H54 (cell line): ENCODE measurements around the gene HSD17B14.
"Not testable (repeated sequence)": the region's sequence is repeated elsewhere in the genome, so short reads cannot be mapped to it uniquely, and the experiment has no call there.

Experiments used
- DNase-seq: peaks from one replicate; pipeline ENCODE4 v3.0.0; 2011; ENCODE audit warnings: low spot score, mixed read lengths; ENCODE audit not compliant: insufficient read length
- FAIRE-seq: peaks from 3 replicates; lab custom pipeline; 2011; peaks lifted over from hg19 to GRCh38; lab: Jason Lieb, UNC
- POLR2A ChIP-seq: IDR thresholded peaks from 2 replicates; pipeline ENCODE4 v1.6.1; 2011; ENCODE audit warnings: low read depth, mild to moderate bottlenecking, low read length

HSD17B14 gene

DNA sequence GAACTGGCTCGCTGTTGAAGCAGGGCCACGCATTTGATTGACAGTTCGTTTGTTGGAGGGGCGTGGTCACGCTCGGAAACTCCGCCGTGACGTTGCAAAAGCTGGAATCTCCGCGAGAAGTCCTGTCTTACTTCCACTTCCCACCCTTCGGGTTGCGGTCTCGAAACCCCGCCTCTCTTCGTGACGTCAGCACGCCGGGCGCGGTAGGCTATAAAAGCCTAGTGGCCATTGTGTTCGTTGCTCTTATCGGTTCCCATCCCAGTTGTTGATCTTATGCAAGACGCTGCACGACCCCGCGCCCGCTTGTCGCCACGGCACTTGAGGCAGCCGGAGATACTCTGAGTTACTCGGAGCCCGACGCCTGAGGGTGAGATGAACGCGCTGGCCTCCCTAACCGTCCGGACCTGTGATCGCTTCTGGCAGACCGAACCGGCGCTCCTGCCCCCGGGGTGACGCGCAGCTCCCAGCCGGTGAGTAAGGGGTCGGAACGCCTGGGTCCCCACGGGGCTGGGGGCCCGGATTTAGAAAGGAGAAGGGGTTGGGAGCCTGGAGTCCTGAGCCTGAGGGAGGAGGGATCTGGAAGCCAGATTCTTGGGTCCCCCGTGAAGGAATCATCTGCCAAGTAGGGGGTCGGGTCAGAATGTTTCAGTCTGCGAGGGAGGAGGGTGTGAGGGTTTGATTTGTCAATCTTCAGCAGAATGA is 36.0 kb upstream of the HSD17B14 start, which contains the start of gene PPP1R15A:
Gene PPP1R15A, plus strand, starts transcription at position 240 of the 702 bp plus-strand sequence. CDS start 813 bp downstream, outside the sequence.
- DNase-seq (peak; percentile 76), FAIRE-seq (peak; percentile 74)
- peak; percentile 97 for TF ChIP-seq POLR2A

DNA sequence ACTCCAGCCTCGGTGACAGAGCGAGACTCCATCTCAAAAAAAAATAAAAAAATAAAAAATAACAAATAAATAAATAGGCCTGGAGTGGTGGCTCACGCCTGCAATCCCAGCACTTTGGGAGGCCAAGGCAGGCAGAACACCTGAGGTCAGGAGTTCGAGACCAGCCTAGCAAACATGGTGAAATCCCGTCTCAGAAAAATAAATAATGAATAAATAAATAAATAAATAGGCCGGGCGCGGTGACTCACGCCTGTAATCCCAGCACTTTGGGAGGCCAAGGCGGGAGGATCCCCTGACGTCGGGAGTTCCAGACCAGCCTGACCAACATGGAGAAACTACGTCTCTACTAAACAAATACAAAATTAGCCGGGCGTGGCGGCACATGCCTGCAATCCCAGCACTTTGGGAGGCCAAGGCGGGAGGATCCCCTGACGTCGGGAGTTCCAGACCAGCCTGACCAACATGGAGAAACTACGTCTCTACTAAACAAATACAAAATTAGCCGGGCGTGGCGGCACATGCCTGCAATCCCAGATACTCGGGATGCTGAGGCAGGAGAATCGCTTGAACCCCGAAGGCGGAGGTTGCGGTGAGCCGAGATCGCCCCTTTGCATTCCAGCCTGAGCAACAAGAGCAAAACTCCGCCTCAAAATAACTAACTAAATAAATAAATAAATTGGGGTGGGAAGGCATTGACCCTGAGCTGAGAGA is 35.3 kb upstream of the HSD17B14 start:
- DNase-seq, FAIRE-seq: not testable (repeated sequence)

DNA sequence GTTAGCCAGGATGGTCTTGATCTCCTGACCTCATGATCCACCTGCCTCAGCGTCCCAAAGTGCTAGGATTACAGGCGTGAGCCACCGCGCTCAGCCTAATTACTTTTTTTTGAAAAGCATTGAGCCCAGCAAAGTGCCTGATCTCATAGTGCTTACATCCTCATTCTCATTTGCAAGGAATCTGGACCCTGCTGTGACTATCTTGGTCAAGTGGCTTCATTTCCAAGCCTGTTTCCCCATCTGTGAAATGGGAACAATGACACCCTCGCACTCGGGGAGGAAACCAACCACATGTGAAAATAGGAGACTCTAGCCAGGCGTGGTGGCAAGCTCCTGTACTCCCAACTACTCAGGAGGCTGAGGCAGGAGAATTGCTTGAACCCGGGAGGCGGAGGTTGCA is 33.8 kb upstream of the HSD17B14 start:
- DNase-seq, result no peak
- FAIRE-seq, result no peak
- no peak for TF ChIP-seq POLR2A

DNA sequence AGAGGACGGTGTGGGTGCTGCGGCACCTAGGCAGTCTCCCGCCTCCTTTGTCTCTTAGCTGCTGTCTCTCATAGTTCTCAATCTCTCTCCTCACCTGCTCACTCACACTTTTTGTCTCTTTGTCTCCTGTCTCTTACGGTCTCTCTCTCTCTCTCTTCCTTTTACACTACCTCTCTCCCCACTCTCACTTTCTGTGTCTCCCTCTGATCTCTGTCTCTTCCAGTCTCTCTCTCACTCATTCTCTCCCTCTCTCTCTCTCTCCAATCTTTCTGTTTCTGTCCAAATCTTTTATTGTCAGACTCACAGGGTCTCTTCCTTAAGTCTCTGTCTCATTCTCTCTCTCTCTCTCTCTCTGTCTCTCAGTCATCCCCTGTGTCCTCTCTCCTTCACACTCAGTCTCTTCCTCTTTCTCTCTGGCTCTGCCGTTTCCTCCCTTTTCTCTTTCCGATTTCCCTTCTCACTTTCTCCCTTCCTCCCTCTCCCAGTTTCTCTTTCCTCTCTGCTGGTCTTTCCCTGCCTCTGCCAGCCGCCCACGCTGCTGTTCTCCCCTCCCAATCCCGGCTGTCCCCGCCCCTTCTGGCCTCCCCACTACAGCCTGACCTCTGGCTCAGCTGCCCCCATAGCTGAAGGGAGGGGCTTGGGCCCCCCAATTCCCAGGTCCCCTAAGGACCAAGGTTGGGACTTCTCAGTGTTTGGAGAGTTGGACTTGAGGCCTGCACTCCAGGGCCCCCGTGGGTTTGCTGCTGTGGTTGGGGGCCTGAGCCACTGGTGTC is 32.0 kb upstream of the HSD17B14 start, which contains the start of gene PLEKHA4:
Gene PLEKHA4, minus strand, starts transcription at position 504 of the 773 bp plus-strand sequence. CDS start 997 bp downstream, outside the sequence.
- DNase-seq (no peak), FAIRE-seq (no peak)
- no peak for TF ChIP-seq POLR2A

DNA sequence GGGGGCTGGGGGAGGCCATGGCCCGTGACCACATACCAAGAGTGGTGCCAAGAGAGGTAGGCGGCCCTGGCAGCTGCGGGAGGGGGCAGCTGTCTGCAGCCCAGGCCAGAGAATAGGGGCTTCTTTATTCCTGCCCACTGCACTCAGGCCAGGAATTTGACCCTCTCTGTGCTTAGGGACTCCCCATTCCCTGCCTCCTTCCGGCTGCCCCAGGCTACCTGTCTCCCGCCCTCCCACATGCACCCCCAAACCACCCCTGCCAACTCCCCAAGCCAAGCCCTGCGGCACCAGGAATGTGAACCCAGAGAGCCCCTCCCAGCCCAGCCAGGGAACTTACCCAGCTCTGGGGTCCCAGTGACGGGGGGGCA is 31.4 kb upstream of the HSD17B14 start:
- DNase-seq, result no peak
- TF ChIP-seq POLR2A, result no peak
- FAIRE-seq, result no peak

DNA sequence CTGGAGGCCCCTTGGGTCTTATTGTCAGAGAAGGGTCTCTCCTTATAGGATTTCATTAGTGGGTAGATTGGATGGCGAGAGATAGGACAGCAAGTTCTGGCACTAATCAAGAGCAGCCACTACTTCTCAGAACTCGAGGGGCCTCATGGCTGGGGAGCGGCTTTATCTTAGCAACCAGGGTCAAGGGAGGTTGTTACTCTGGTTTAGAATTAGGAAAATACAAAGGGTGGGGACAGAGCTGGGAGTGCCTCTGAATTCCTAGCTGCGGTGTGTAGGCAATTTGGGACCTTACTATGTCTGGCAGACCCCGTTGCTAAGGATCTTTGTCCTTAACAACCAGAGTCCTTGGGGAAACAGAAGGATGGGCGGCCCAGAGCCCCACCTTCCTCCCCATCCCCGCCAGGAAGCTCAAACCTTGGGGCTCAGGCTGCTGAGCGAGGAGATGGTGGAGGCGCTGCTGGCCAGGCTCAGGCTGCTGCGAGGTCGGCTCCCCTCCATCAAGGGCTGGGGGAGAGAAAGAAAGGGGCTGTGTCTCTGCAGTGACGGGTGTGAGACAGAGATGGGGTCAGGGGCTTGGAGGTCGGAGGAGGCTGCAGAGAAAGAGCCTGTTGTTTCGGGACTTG is 30.9 kb upstream of the HSD17B14 start:
- DNase-seq (no peak), FAIRE-seq (no peak)
- TF ChIP-seq POLR2A, result no peak

DNA sequence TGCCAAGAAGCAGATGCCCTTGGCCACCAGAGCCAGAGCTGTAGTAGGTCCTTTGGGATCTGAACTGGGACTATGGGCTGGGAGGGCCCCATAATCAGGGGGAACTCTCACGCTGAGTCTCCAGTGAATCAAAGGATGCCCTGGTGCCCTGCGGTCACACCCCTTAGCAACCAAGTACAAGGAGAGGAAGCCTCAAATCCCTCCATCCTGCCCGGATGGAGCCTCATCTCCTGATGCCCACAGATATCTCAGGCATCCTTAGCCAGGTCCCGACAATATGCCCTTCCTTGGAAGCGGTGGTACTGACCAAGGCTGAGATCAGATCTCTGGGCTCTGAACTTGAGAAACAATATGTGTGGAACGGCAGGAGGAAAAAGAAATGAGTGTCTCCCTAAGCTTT is 30.4 kb upstream of the HSD17B14 start:
- TF ChIP-seq POLR2A, result no peak
- no peak for FAIRE-seq
- no peak for DNase-seq

DNA sequence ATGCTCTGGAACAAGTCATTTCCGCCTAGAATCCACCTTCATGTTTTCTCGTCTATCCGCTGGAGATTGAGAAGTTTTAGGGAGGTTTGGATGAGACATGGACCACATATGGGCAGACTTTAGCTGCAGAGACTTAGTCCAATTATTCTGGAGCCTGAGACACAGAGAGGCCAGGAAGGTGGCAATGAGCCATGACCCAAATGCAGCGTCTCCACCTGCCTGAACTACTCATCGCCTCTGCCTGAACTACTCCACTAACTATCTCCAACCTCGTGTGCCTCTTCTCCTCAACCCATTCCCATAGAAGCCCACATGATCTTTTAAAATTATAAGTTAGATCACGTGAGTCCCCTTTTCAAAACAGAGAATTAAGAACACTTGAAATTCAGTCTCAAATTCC is 26.5 kb upstream of the HSD17B14 start:
- DNase-seq (no peak), FAIRE-seq (no peak)
- no peak for TF ChIP-seq POLR2A

DNA sequence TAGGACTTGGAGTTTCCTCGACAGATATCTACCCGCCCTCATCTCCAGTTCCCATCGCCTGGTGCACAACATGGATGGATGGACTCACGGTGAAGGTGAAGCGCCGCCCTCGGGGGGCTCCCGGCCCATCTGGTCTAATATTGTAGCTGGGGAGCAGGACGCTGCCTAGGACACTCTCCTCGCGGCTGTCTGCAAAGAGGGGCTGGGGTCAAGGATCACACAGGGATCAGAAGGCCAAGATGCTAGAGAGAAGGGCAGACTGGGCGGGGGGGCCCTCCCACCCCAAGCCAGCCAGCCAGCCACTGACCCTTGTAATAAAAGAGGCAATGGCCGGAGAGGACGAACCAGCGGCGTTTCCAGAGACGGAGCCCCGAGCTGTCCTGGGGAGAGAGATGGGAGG is 25.0 kb upstream of the HSD17B14 start:
- no peak for FAIRE-seq
- no peak for TF ChIP-seq POLR2A
- no peak for DNase-seq

DNA sequence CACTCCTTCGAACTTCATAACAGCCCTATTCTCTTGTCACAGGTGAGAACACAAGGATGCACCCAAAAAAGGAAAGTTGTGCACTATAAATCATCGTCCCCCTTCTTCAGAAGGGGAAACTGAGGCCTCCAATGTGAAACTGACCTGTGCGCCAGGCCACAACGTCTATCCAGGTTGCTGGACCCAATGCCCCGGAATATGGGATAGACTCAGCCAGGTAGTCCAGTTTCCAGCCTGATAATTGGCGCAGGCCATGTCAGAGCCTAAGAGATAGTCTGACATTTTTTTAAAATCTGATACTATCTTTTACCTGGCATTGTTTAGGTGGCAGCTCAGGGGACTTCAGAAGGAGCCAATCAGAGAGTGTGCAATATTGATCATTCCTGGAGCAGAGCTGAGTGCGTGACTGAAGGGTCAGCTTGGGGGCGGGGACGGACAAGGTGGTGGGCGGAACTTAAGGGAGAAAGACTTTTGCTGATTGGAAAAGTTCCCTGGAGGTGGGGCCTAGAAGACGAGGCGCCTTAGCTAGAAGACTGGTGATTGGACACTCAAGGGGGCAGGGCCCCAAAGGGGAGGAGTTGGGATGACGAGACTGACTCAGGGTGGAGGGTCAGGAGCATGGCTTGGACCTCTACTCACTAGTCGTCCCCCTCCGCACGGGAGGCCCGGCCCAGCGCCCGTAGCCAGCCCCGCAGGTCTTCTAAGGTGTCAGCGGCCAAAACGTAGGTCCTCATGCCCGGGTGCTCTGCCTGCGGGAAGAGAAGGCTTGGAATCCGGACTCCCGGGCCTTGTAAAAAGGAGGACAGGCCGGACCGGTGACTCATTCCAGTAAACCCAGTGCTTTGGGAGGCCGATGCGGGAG is 23.7 kb upstream of the HSD17B14 start:
- DNase-seq (no peak), FAIRE-seq (no peak)
- no peak for TF ChIP-seq POLR2A

DNA sequence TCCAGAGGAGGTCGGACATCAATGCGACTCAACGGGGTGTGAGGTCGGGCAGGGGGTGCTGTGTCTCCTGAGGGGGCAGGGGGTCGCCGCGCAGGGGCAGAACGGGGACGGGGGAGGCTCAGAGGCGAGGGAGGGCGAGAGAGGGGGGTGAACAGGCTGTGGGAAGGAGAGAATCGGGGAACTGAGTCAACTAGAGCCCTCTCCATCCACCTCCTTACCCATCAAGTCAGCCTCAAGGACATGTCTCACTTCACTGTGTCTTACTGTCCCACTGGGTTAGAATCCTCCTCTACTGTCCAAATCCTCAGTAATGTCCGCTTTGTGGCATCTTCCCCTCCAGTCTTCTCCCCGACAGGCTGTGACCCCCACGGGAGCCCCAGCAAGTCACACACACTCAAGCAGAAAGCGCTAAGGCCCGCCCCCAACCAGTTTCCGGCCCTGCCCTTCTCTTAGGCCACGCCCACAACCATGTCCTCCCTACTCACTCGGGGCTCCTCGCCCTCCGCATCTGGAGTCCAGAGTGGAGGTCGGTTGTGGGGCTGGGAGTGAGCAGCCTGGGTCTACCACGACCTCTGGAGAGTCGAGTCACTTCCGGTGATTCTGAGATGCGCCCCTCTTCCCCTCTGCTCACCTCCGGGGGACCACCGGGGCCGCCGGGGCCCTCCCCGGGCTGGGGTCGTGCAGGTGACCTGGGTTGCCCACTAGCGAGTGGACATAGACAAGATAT is 22.9 kb upstream of the HSD17B14 start:
- DNase-seq (no peak), FAIRE-seq (no peak)
- TF ChIP-seq POLR2A, result no peak

DNA sequence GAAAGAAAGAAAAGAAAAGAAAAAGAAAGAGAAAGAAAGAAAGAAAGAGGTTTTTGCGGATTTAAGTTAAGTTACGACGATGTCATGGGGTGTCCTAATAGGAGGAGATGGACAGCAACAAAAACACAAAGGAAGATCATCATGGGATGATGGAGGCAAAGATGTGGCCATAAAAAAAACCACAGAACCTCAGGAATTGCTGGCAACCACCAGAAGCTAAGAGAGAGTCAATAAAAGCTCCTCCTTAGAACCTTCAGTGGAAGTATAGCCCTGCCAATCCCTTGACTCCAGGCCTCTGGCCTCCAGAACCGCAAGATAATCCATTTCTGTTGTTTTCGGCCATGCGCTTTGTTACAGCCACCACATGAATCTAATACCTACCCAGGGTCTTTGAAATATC is 20.6 kb upstream of the HSD17B14 start:
- TF ChIP-seq POLR2A, result no peak
- no peak for DNase-seq
- FAIRE-seq, result no peak

DNA sequence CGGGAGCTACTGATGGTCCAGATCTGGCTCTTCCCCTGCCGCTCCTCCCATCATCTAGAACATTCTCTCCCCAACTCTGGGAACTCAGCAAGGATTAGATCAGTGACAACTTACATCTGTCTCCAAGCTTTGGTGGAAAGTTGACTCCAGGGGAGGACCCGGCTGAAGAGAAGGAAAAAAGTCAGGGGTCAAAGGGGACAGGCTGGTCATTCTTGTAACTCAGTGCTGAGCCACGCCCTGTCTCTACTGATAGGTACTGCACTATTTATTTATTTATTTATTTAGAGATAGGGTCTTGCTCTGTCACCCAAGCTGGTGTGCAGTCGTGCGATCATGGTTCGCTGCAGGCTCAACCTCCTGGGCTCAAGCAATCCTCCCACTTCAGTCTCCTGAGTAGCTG is 17.8 kb upstream of the HSD17B14 start:
- DNase-seq, result no peak
- TF ChIP-seq POLR2A, result no peak
- FAIRE-seq, result no peak
